ENCODE data around the gene TFAP2A. TPM values are rescaled to one million over a fixed set of nuclear protein-coding genes. Genes with fewer than 3 reads are reported as not detected.

The TFAP2A gene
- total RNA-seq, 1 donor from 2014 or later: 0.66 TPM

DNA sequence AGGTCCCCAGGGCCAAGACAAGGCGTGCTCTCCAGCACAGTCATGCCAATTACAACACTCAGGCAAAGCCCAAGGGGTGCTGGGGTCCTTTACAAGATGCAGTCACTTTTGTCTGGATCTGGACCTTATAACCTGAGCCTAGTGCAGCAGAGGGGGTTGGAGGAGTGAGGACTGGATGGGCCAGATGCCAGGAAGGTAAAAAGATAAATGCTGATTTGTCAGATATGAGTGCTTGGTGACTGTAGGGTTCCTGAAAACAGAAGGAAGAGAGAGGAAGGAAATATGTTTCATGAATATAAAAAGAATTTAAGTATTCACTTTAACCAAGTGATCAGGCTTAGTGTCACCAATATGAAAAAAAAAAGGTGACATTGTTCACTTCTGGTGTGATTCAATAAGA, 43.4 kb upstream of the TFAP2A start:
- TF ChIP-seq, protein P1, sequence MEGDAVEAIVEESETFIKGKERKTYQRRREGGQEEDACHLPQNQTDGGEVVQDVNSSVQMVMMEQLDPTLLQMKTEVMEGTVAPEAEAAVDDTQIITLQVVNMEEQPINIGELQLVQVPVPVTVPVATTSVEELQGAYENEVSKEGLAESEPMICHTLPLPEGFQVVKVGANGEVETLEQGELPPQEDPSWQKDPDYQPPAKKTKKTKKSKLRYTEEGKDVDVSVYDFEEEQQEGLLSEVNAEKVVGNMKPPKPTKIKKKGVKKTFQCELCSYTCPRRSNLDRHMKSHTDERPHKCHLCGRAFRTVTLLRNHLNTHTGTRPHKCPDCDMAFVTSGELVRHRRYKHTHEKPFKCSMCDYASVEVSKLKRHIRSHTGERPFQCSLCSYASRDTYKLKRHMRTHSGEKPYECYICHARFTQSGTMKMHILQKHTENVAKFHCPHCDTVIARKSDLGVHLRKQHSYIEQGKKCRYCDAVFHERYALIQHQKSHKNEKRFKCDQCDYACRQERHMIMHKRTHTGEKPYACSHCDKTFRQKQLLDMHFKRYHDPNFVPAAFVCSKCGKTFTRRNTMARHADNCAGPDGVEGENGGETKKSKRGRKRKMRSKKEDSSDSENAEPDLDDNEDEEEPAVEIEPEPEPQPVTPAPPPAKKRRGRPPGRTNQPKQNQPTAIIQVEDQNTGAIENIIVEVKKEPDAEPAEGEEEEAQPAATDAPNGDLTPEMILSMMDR (IDR thresholded peaks at IDR 0.05; ENCODE audit: borderline replicate concordance): no peak
- Histone ChIP-seq H3K27ac (replicated peaks) (no peak overlapping the region), H3K36me3 (no peaks in the 10 kb centered on the region), H3K27me3 (ENCODE audit: low read depth) (peaks cover 57% of the 10 kb centered on the region), H3K9me3 (replicated peaks) (no peaks in the 10 kb centered on the region), H3K4me1 (no peaks in the 10 kb centered on the region), H3K4me3 (no peak overlapping the region)
- intact Hi-C loops (cut with micrococcal nuclease): no loop called here
- DNase-seq: no peak

DNA sequence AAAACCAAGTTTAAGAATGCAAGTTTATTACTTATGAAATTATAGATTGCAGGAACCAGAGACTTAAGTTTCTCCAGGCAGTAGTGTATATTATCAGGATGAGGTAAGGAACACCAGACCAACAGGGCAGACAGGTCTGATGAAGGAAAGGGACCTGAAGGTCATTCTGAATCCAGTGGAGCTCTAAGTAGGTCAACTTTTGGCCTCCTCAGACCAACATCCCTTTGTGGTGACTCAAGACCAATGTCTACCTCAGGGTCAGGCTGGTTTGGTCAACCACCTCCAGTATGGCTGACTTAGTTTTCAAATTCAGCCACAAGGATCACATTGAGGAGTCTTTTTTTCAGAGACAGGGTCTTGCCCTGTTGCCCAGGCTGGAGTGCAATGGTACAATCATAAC, 38.7 kb upstream of the TFAP2A start:
- peaks cover 58% of the 10 kb centered on the region for H3K27me3 ChIP-seq (ENCODE audit: low read depth)
- H3K36me3 ChIP-seq: no peaks in the 10 kb centered on the region
- TF ChIP-seq, protein P1 (IDR thresholded peaks at IDR 0.05; ENCODE audit: borderline replicate concordance): no peak
- DNase-seq: no peak
- no peaks in the 10 kb centered on the region for H3K4me1 ChIP-seq
- H3K9me3 ChIP-seq (replicated peaks): no peaks in the 10 kb centered on the region
- H3K27ac ChIP-seq (replicated peaks): no peak overlapping the region
- no peak overlapping the region for H3K4me3 ChIP-seq
- intact Hi-C loops (cut with micrococcal nuclease): no loop called here

DNA sequence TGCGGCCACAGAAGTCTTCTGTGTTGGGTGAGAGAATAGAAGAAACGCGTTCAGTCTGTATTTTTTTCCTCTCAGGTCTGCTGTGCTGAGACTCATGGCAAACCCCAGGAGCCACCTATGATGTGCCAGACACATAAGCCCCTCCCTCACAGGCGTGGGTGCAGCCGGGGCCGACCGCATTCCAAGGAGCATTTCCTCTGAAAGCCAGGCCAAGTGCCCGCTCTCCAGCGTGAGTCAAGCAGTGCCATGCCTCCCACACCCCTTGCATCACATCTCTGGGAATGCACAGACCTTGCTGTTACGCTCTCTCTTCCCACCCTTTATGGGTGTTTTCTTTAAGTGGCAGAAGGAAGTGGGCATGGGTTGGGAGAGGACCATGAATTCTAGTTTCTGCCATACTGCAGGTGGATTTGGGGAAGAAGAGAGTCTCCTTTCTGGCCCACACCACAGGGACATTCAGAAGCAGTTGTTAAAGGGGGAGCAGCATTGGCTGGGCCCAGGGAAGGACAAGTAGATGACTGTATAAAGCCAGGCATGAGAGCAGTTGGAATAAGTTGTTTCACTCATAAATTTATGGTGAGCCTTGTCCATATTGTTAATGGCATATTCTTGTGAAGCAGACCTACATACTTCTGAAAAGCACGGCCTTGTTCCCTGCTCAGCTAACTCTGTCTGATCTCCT, 37.1 kb upstream of the TFAP2A start:
- Histone ChIP-seq H3K27ac (replicated peaks) (no peak overlapping the region), H3K9me3 (replicated peaks) (no peaks in the 10 kb centered on the region), H3K4me1 (no peaks in the 10 kb centered on the region), H3K27me3 (ENCODE audit: low read depth) (peaks cover 65% of the 10 kb centered on the region), H3K4me3 (no peak overlapping the region), H3K36me3 (no peaks in the 10 kb centered on the region)
- DNase-seq: no peak
- intact Hi-C loops (cut with micrococcal nuclease): no loop called here
- TF ChIP-seq, protein P1 (IDR thresholded peaks at IDR 0.05; ENCODE audit: borderline replicate concordance): no peak

DNA sequence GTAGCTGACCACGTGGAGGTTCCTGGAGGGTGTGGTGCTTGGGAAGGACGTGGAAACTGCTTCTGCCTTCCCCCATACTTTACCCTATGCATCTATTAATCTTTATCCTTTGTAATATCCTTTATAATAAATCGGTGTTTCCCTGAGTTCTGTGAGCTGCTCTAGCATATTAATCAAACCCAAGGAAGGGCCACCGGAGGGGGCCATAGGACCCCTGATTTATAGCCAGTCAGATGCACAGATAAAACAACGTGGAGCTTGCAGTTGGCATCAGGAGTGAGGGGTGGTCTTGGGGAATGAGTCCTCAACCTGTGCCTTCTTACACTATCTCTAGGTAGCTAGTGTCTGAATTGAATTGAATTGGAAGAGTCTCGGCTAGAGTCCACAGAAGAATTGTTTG, 36.5 kb upstream of the TFAP2A start:
- DNase-seq: no peak
- intact Hi-C loops (cut with micrococcal nuclease): no loop called here
- Histone ChIP-seq H3K4me1 (no peaks in the 10 kb centered on the region), H3K4me3 (no peak overlapping the region), H3K36me3 (no peaks in the 10 kb centered on the region), H3K27ac (replicated peaks) (no peak overlapping the region), H3K9me3 (replicated peaks) (no peaks in the 10 kb centered on the region), H3K27me3 (ENCODE audit: low read depth) (peaks cover 65% of the 10 kb centered on the region)
- TF ChIP-seq, protein P1 (IDR thresholded peaks at IDR 0.05; ENCODE audit: borderline replicate concordance): no peak

DNA sequence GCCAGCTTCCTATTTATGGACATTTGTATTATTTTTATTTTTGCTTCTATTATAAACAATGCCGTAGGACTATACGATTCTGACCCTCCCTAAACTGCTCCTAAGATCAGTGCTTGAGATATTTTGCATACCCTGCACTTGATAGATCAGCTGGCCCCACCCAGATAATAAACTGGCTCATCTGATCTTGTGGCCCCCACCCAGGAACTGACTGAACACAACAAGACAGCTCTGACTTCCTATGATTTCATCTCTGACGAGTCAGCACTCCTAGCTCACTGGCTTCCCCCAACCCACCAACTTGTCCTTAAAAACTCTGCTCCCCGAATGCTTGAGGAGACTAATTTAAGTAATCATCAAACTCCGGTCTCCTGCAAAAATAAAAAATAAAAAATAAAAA, 34.9 kb upstream of the TFAP2A start:
- no peak for DNase-seq
- Histone ChIP-seq H3K36me3 (no peaks in the 10 kb centered on the region), H3K4me1 (no peaks in the 10 kb centered on the region), H3K9me3 (replicated peaks) (no peaks in the 10 kb centered on the region), H3K4me3 (no peak overlapping the region), H3K27ac (replicated peaks) (no peak overlapping the region), H3K27me3 (ENCODE audit: low read depth) (peaks cover 60% of the 10 kb centered on the region)
- intact Hi-C loops (cut with micrococcal nuclease): no loop called here
- TF ChIP-seq, protein P1 (IDR thresholded peaks at IDR 0.05; ENCODE audit: borderline replicate concordance): no peak

Data from left ventricle myocardium inferior (tissue), 1 donor.